GM21576 (cell line): ENCODE results near the gene PML.
"Not testable (repeated sequence)": the region's sequence is repeated elsewhere in the genome, so short reads cannot be mapped to it uniquely, and the experiment has no call there.

Experiments used
- ATAC-seq: cut with Tn5 transposase; IDR thresholded peaks from one replicate; pipeline ENCODE4 v1.9.1; 2021; ENCODE audit warnings: mild to moderate bottlenecking, moderate library complexity; ENCODE audit not compliant: unreplicated experiment

The PML gene

DNA sequence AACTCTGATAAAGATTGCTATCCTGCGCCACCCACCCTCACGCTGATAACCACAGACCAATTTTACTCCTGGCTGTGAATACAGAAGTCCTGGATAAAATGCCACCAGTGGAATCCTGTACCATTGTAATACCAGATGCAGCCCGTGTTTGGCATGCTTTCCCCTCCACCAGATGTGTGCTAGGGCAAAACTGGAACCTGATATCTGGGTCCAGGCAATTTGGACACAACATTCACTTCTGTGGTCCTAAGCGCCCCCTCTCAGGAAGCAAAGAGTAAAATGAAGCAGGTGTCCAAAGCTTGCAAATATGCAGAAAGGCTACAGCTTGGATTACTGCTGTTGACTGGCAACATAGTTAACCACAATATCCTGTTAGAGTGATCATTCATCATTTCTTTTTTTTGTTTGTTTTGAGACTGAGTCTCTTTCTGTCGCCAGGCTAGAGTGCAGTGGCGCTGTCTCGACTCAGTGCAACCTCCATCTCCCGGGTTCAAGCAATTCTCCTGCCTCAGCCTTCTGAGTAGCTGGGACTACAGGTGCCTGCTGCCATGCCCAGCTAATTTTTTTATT, 35.4 kb upstream of the PML start:
- no peak for ATAC-seq

DNA sequence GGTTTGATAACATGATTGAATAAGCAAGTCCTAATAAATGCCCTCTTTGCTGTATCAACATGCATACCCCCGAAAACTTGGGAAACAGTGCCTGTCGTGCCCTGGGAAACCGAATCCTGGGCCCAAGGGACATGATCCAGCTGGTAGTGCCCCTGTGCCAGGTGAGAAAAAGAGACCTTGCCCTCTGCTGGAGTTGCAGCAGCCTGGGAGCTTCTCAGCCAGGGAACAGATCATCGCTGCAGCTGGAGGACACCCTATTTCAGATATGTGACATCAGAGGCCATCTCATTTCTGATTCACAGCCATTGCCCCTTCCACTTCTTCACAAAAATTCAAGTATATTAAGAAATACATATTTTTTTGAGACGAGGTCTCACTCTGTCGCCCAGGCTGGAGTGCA, 34.7 kb upstream of the PML start:
- ATAC-seq, result no peak

DNA sequence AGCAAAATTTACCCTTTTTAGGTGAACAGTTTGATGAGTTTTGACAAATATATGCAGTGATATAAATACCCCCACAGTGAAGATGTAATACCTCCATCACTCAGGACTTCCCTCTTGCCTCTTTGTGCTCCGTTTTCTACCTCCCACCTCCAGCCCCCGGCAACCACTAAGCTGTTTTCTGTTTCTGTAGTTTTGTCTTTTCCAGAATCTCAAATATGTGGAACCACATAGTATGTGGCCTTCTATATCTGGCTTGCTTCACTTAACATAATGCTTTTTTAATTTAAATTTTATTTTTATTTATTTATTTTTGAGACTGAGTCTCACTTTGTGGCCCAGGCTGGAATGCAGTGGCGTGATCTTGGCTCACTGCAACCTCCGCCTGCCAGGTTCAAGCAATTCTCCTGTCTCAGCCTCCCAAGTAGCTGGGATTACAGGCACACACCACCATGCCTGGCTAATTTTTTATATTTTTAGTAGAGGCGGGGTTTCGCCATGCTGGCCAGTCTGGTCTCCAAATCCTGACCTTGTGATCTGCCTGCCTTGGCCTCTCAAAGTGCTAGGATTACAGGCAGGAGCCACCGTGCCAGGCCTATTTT, 33.9 kb upstream of the PML start:
- not testable (repeated sequence) for ATAC-seq

DNA sequence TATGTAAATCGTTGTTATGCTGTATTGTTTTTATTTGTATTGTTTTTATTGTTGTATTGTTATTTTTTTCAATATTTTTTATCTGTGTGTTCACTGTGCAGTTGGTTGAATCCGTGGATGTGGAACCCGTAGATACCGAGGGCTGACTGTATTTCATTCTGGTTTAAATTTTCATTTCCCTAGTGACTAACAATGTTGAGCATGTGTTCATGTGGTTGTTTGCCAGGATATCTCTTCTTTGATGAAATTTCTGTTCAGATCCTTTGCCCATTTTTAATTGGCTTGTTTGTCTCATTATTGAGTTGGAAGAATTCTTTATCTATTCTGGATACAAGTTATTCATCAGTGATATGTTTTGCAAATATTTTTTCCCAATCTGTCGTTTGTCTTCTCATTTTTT, 32.1 kb upstream of the PML start:
- ATAC-seq, result no peak

DNA sequence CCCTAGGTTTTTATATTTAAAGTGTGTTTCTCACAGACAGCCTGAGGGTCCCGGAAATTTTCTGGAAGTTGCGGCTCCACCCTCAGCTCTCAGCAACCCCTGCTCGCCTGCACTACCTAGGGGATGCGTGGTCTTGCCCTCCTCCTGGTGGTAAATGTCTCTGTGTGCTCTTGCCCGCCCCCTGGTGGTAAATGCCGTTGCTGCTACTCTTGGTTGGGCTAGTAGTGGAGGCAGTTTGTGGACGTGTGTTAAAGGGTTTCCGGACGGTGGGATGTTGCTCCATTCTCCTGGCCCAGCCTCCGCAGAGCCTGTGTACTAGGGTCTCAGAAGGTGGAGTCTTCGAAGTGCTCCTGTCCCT, 29.8 kb upstream of the PML start:
- peak; percentile 53 for ATAC-seq

DNA sequence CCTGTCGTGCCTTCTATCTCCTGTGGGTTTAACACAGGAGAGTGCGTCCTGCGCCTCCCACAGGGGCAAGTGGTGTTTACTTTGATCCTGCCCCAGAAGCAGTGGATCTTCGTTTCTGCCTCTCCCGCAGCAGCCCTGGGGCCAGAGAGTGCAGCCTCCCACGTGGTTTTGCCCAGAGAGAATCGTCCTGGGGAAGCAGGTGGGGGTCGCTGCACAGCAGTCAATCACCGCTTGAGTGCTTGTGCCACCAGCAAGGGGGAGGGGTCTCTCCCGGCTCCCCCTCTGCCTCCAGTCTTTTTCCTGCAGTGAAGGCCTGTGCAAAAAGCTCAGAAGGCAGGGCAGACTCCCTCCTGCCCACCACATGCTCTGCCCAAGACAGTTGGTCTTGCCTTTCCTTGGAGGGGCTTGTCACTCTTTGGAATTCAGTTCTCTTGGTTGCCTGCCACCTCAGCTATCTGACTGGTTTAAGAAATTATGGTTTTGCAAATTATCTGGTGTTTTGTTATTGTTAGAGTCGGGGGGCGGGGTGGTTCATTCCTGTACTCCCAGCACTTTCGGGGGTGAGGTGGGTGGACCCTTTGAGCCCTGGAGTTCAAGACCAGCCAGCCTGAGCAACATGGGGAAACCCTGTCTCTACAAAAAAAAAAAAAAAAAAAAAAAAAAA, 29.3 kb upstream of the PML start:
- peak; percentile 24 for ATAC-seq

DNA sequence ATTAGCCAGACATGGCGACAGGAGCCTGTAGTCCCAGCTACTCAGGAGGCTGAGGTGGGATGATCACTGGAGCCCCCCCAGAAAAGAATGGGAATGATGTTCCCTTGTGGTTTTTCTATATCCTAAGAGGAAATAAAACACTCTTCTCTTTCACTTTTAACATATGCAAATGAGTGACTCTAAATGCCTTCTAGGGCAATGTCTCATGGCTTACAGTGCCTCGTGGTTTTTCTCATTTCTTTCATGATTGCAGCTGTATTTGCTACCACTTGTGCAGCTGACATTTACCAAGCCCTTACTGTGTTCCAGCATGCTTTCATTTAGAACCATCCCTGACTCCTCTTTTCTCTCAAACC, 28.8 kb upstream of the PML start:
- peak; percentile 49 for ATAC-seq

DNA sequence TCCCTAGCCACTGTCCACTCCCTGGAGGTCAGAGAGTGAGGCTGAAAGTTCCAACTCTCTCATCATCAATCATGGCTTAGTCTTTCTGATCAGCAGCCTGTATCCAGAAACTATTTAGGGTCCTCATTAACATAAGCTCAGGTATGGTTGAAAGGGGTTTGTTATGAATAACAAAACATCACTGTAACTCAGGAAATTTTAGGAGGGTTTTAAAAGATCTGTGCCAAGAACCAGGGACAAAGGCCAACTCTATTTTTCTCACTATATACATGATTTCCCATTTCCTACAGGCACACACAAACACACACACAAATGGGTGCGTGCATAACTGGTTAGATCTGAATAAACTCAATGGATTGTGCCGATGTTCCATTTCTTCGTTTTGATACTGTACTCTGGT, 26.1 kb upstream of the PML start:
- ATAC-seq, result no peak

DNA sequence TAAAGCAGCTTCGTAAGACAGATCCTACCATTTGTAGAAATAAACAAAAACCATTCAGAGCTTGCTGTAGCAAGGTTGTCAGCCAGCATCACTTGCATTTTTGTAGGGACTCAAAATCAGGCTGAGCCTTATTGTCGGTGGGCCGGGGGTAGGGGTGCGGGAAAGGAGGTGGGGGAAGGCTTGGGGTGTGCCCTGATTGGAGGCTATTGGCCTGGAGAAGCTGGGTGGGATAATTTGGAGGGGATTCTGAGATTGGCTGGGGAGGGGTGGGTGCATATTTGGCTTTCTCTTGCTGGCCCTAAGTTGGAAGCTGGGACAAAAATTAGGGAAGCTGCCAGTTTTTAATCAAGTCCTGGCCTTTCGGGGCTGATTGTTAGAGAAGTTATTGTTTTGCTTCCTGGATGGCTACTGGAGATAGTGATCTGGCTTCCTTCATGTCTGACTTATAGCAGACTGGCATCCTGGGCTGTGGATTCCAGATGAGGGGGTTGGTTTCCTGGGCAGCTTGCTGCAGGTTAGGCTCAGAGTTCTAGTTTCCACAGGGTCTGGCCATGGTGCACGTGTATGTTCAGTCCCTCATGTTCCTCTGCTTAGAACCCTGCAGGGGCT, 25.3 kb upstream of the PML start:
- ATAC-seq, result no peak

DNA sequence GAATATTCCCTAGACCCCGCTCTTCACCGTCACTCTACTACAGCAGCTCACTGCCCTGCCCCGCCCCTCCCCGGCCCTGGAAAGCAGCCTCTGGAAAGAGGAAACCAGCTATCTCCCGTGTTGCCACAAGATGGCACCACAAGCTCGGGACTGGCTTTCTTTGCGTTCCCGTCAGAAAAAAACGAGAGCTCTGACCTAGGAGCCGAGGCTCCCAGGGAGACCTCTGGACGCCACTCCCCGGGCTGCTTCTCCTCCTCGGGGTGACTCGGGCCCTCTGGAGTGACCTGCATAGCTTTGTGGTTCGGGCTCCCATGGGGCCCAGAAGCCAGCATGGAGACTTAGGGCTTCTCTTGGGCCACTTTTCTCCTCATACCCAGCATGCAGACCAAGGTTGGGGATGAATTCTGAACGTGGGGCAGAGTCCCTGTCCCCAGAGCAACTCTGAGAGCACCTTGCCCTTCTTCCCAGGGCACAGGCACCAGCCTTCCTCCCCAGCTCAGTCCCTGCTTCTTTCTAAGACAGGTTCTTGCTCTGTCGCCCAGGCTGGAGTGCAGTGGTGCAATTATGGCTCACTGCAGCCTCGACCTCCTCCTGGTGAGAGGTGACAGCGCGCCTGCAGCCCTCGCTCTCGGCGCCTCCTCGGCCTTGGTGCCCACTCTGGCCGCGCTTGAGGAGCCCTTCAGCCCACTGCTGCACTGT, 21.4 kb upstream of the PML start:
- ATAC-seq, result no peak

DNA sequence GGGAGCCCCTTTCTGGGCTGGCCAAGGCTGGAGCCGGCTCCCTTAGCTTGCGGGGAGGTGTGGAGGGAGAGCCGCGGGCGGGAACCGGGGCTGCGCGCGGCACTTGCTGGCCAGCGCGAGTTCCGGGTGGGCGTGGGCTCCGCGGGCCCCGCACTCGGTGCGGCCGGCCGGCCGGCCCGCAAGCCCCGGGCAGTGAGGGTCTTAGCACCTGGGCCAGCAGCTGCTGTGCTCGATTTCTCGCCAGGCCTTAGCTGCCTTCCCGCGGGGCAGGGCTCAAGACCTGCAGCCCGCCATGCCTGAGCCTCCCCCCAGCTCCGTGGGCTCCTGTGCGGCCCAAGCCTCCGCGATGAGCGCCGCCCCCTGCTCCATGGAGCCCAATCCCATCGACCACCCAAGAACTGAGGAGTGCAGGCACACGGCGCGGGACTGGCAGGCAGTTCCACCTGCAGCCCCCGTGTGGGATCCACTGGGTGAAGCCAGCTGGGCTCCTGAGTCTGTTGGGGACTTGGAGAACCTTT, 20.8 kb upstream of the PML start:
- ATAC-seq, result not testable (repeated sequence)

DNA sequence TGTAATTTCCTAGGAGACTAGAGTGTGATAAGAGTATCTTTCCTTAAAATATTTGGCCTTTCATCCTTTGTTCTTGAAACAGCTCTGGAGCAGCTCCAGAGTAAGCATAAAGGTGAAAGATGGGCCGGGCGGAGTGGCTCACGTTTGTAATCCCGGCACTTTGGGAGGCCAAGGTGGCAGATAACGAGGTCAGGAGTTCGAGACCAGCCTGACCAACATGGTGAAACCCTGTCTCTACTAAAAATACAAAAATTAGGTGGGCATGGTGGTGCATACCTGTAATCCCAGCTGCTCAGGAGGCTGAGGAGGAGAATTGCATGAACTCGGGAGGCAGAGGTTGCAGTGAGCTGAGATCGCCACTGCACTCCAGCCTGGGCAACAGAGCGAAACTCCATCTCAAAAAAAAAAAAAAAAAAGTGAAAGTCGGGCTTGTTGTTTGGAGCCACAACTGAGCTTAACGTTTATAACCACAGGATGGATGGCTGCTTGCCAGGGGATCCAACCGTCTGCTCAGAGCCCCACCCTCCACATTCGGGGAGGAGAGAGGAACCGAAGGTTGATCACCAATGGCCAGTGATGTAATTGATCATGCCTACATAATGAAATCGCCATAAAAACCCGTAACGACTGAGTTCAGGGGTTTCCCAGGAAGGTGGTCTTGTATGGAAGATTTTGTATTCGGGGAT, 18.9 kb upstream of the PML start:
- not testable (repeated sequence) for ATAC-seq

DNA sequence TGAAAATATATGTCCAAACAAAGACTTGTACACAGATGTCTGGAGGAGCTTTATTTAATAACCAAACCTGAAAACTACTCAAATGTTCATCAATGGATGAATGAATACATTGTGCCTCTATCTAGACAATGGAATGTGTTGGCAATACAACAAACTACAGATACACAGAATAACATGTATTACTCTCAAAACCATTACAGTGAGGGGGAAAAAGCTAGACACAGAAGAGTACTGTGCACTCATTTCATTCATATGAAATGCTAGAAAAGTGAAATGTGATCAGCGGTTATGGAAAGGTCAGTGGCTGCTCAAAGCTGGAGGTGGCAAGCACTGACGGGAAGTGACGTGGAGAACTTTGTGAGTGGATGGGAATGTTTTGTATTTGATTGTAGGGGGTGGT, 15.6 kb upstream of the PML start:
- ATAC-seq, result no peak

DNA sequence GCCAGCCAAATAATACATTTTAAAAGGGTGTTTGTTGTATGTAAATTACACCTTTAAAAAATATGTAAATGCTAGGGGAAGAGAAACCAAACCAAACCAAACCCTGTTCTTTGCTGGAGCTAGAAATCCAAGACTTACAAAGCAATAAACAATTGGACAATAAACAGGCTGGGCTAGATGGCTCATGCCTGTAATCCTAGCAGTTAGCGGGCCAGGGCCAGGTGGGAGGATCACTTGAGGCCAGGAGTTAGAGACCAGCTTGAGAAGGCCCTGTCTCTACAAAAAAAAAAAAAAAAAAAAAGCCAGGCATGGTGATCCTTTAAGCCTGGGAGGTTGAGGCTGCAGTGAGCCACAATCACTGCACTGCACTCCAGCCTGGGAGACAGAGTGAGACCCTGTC, 14.9 kb upstream of the PML start:
- ATAC-seq, result no peak

DNA sequence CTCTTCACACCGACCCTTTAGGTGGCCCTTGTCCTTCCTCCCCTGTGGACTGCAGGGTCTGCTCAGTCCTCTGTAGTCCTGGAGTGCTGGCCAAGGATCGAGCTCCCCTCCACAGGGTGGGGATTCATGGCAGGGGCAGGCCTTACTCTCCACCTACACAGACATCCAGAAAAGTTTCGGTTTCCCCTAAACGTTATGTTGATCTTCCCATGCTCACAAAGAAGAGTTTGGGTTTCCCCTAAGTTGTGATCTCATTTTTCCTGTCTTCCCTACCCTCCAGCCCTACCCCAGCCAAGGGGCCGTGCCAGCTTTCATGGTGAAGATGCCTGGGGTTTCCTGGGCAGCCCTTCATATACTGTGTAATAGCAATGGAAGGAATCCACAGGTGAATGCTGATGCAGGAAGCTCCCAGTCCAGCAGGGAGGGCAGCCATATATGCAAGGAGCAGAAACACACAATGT, 12.7 kb upstream of the PML start:
- no peak for ATAC-seq

DNA sequence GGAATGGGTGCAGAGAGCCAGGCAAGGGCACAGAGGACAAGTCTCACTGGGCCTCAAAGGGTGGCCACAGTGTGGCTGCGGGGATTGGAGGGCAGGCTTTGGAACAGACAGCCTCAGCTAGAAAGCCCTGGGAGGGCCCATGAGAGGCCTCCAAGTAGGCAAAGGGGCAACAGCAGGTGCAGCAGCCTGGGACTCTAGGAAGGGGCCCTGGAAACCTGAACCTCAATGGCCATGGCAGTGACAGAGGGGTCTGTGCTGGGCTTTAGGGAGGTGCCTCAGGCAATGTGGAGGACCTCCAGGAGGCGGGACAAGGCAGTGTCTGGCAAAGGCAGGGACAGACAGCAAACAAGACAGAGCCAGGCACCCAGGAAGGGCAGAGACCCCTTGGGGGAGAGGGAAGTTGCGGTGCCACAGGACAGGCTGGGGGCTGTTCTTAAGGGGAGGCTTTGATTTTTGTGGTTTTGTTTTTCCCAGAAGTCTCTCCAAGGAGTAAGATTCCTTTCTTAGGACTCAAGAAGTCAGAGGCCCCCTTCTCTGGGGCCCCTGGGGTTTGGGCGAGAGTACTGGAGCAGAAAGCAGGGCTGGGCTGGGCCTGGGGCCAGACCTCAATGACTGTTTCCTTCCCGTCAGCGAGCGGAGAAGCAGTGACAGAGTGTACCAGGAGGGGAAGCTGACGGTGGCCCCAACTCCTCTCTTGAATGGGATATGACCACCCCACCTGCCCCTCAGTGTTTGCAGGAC, 12.1 kb upstream of the PML start:
- ATAC-seq, result no peak

DNA sequence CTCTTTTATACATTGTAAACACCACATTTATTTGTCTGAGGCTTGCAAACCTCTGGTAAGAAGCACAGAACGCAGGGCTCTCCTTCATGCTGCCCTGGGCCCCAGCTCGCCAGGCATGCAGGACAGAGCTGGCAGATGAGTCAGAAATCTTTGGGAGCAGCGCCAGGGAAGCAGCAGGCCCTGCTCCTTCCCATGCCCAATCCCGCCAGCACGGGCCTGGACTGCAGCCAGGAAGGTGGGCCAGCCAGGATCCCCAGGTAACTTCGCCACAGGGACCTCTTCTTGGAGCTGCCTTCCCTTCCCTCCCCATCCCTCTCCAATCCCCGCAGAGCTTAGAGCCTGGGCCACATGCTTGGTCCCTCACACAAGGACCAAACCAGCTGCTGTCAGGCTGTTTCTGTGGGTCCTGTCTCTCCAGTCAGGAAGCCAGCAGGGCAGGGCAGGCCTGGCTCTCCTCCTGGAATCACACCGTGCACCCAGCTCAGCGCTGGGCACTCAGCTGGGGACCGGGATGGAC, 11.2 kb upstream of the PML start:
- no peak for ATAC-seq

DNA sequence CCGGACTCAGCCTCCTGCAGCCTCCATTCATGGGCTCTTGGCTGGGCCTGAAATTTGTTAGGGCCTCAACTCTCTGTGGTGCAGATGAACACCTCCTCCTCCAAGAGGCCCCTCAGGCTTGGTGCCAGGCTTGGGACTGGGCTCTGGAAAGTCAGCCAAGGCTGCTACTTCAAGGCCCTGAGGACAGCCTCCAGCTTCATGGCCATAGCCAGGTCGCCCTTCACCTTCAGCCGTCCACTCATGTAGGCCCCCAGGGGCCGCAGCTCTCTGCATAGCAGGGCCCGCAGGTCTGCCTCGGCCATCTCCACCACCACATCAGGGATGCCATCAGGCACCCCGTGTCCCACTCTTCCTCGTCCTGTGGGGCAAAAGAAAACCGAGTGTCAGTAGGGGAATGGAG, 10.7 kb upstream of the PML start:
- ATAC-seq, result no peak

DNA sequence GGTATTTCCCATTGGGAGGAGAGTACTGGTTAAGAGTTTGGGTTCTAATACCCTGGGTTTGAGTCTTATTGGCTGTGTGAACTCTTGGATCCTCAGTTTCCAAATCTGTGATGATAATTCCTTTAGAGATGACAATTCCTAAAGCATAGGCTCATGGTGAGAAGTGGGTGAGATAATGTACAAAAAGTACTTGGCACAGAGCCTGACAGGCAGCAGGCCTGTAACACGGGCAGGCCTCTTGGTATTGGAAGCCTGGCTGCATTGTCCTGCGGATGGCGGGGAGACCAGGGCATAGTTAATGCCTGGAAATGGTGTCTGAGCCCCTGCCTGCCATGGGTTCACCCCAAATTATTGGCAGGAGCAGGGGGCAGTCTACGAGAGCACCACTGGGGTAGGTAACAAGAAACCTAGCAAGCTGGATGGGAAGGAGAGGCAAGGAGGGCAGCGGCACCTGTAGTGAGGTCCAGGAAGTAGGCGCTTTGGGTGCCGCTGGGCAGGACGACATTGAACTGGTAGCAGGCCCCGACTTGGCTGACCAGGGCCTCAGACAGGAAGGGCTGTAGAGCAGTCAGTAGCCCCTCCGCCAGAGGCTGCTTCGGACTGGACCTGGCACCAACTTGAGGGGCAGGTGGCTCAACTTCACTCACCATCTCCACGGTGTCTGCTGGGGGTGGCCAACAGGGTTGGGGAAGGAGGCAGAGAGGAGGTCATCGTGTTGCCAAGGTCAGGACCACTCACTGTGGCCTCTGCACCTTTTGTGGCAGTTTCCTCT, 10.1 kb upstream of the PML start:
- ATAC-seq, result no peak
